Amniotic stem cell (primary cell): ENCODE data around the gene MFAP4.
A peak's percentile ranks its signal among the peaks of the same experiment; 100 is the strongest.

Source experiments
- DNase-seq: peaks from one replicate; lab custom pipeline; 2025; lab: John Stamatoyannopoulos, UW

Gene MFAP4

GRCh38 chr17:19410091-19410490, 23.1 kb upstream of the MFAP4 start:
- DNase-seq, result no peak

- peak; percentile 46 for DNase-seq
Measured at GRCh38 chr17:19409509-19409908, 22.5 kb upstream of the MFAP4 start.

GRCh38 chr17:19409066-19409465, 22.1 kb upstream of the MFAP4 start:
- no peak for DNase-seq

- no peak for DNase-seq
Measured at GRCh38 chr17:19408346-19408710, 21.3 kb upstream of the MFAP4 start.

- no peak for DNase-seq
Measured at GRCh38 chr17:19407601-19408345, 20.8 kb upstream of the MFAP4 start.

- DNase-seq, result no peak
Measured at GRCh38 chr17:19405114-19405513, 18.1 kb upstream of the MFAP4 start.

- no peak for DNase-seq
Measured at GRCh38 chr17:19404264-19404663, 17.3 kb upstream of the MFAP4 start.

DNA sequence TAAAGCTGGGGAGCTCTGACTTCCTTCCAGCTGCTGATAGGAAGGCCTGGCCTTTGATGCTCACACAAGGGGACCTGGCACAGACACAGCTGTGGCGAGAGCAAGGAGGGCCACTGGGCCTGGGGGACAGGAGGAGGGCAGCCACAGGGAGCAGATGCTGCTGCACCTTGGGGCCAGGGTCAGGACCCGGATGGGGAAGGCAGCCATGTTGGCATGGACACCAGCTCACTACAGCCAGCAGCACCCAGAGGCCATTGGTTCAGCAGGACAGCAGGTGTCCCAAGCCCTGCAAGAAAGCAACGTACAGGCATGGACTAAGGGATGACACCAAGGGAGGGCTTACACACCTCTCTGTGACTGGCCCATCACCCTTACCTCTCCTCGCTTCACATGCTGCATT, 16.0 kb upstream of the MFAP4 start:
- no peak for DNase-seq

GRCh38 chr17:19402171-19402570, 15.2 kb upstream of the MFAP4 start:
- no peak for DNase-seq

GRCh38 chr17:19401321-19402010, 14.5 kb upstream of the MFAP4 start:
- no peak for DNase-seq

DNA sequence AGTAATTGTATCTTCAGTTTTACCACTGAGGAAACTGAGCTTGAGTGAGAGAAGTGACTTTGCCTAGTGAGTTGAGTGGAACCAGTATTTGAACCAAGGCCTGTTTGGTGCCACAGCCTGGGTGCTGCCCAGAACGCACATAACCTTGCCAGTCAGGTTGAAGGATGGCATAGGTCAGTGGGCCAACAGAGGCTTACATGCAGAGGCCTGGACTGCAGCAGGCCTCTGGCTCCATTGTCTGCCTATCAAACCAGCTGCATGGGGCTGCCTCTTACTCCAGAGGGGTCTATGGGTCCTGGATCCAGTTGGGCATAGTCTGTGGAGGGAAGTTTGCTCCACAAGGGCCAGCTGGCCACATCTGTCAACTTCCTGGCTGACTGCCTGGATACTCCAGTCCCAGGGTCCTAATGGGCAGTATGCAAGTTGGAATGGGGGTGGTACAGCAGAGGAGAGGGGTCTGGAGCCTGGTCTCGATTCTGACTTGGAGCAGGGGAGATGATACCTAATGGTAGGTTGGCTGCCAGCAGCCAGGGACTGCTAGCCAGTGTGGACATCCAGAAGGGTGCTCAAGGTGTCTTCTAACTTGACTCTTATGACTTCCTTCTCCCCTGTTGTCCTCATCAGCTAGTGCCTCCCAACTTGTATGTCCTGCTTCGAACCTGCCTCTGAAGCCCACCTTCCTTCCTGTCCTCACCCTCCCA, 12.9 kb upstream of the MFAP4 start:
- no peak for DNase-seq

GRCh38 chr17:19398301-19399181, 11.6 kb upstream of the MFAP4 start:
- no peak for DNase-seq

- no peak for DNase-seq
Measured at GRCh38 chr17:19397556-19398041, 10.6 kb upstream of the MFAP4 start.

- no peak for DNase-seq
Measured at GRCh38 chr17:19392303-19392702, 5.3 kb upstream of the MFAP4 start.

GRCh38 chr17:19391432-19391831, 4.4 kb upstream of the MFAP4 start:
- DNase-seq, result no peak

DNA sequence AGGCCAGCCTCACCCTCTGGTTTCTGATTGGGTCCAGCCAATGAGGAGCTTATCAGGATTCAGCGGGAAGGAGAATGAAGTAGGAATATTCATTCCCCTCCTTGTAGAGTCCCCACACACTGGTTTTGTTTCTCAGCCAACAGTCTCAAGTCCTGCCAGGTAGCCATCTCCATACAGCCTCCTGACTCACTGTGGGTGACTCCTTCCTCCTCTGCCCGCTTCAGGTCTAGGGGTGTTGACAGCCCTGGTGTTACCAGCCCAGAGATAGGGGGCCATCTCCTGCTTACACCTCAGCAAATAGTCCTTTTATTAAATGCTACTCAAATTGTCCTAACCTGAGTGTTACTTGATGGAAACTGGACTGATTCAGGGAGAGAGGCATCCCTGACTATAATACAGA, 4.0 kb upstream of the MFAP4 start:
- no peak for DNase-seq

- DNase-seq, result no peak
Measured at GRCh38 chr17:19388791-19389785, 2.1 kb upstream of the MFAP4 start.

DNA sequence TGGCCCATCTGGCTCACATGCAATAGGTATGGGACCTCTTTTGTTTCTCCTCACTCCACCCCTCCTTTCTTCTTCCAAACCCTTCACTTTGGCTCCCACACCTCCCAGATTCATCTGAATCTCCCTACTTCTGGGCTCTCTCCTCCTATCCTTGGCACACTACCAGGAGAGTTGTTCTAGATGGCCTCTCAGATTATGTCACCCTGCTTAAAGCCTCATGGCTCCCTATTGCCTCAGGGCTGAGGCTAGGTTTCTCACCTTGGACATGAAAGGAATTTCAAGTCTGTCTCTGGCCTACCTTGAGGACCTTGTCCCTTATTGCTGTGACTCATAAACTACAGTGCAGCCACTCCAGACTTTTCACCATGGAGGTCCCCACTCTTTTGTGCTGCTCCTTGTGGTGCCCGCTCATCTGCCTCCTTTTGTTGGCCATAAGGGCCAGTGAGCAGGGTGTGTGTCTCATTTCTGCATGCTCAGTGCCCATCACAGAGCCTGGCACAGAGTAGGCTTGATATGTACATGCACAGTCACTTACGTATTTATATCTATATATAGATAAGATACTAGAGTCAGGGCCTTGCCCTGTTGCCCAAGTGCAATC, 1.0 kb upstream of the MFAP4 start:
- no peak for DNase-seq

- peak; percentile 32 for DNase-seq
Measured at GRCh38 chr17:19386051-19386929, 700 bp downstream of the MFAP4 start.
